KOPT-K1 (cell line): ENCODE data around the gene DNAH12.
"Not testable (repeated sequence)": the region's sequence is repeated elsewhere in the genome, so short reads cannot be mapped to it uniquely, and the experiment has no call there.

Experiments used
- H3K27ac ChIP-seq: fragments of 200-600 bp; sonication (generic); 2 replicates; pipeline ENCODE4 v1.5.1; 2016; ENCODE audit warnings: antibody characterized with exemption, mild to moderate bottlenecking, low read depth, low read length; ENCODE audit not compliant: poor library complexity, severe bottlenecking
- H3K36me3 ChIP-seq: fragments of 200-600 bp; sonication (generic); 2 replicates; pipeline ENCODE4 v1.5.1; 2017; ENCODE audit warnings: antibody characterized with exemption, mild to moderate bottlenecking, low read length, moderate library complexity; ENCODE audit not compliant: insufficient read depth
- H3K9me3 ChIP-seq: fragments of 200-600 bp; sonication (generic); 2 replicates; pipeline ENCODE4 v1.5.1; 2017; ENCODE audit warnings: antibody characterized with exemption, low read length, mild to moderate bottlenecking; ENCODE audit not compliant: insufficient read depth, poor library complexity, severe bottlenecking

The DNAH12 gene

DNA sequence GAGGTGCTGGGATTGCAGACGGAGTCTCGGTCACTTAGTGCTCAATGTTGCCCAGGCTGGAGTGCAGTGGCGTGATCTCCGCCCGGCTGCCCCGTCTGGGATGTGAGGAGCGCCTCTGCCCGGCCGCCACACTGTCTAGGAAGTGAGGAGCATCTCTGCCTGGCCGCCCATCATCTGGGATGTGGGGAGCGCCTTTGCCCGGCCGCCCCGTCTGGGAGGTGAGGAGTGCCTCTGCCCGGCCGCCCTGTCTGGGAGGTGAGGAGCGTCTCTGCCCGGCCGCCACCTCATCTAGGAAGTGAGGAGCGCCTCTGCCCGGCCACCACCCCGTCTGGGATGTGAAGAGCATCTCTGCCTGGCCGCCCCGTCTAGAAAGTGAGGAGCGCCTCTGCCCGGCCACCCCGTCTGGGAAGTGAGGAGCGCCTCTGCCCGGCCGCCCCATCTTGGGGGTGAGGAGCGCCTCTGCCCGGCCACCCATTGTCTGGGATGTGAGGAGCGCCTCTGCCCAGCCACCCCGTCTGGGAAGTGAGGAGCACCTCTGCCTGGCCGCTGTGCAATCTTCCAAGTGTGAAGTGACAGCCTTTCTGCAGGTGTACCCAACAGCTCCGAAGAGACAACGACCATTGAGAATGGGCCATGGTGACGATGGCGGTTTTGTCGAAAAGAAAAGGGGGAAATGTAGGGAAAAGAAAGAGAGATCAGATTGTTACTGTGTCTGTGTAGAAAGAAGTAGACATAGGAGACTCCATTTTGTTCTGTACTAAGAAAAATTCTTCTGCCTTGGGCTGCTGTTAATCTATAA, 205.7 kb downstream of the DNAH12 start:
- not testable (repeated sequence) for H3K27ac ChIP-seq, H3K9me3 ChIP-seq, H3K36me3 ChIP-seq

DNA sequence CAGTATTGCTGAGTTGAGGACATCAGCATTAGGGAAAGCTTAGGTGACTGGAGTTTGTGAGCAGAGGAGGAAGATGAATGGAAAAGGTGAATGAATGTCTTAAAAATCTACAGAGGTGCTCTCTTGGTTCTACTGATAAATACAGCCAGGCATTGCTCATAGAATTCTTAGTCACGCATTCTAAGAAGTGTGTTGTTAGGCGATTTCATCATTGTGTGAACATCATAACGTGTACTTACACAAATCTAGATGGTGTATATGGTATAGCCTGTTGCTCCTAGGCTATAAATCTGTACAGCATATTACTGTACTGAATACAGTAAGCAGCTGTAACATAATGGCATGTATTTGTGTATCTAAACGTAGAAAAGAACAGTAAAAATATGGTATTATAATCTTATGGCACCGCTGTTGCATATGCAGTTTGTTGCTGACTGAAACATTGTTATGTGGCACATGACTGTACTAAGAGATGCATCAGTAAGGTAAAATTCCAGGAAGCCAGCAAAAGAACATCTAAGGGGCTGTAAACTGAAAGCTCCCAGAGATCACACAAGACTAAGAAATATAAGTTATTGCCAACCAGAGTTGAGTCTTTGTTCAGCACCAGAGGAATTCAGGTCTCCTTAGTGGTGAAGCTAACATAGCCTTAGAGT, 208.7 kb downstream of the DNAH12 start:
- H3K27ac ChIP-seq, result no peak overlapping the region
- no peaks in the 10 kb centered on the region for H3K9me3 ChIP-seq
- no peaks in the 10 kb centered on the region for H3K36me3 ChIP-seq

GRCh38 chr3:57331078-57331610, 213.0 kb downstream of the DNAH12 start:
- H3K36me3 ChIP-seq, result no peaks in the 10 kb centered on the region
- H3K9me3 ChIP-seq, result no peaks in the 10 kb centered on the region
- no peak overlapping the region for H3K27ac ChIP-seq

- H3K36me3 ChIP-seq, H3K27ac ChIP-seq, H3K9me3 ChIP-seq: not testable (repeated sequence)
Observed at GRCh38 chr3:57326498-57326897, 217.6 kb downstream of the DNAH12 start.

- Histone ChIP-seq H3K9me3 (peaks cover 13% of the 10 kb centered on the region), H3K36me3 (no peaks in the 10 kb centered on the region), H3K27ac (no peak overlapping the region)
Observed at GRCh38 chr3:57314204-57314603, 229.9 kb downstream of the DNAH12 start.

DNA sequence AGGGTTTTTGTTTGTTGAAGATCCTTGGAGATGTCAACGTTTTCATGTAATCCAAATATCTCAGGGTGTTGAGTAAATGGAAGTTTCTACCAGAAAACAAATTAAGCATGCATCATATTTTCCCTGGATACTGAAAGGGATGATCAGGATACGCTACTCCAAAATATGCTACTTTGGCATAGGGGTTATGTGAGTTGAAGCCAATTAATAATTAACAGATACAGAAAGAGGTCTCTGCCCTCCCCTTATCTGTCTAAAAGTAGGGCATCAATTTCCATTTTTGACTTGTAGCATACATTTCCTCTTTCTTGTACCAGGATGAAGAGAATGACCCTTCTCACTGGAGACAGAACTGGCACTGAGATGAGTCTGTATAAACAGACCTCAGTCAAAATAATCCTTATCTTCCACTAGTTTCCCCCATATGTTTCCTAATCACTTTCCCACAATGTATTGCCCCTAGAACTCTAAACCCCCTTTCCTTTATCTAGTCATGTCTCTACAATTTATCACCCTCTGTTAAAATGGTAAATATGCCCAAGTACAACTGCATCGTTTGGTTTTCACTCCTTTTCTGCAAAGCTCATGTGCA, 234.3 kb downstream of the DNAH12 start:
- Histone ChIP-seq H3K36me3 (no peaks in the 10 kb centered on the region), H3K27ac (no peak overlapping the region), H3K9me3 (no peaks in the 10 kb centered on the region)

GRCh38 chr3:57303520-57303919, 240.6 kb downstream of the DNAH12 start:
- H3K27ac ChIP-seq, H3K9me3 ChIP-seq: not testable (repeated sequence)

DNA sequence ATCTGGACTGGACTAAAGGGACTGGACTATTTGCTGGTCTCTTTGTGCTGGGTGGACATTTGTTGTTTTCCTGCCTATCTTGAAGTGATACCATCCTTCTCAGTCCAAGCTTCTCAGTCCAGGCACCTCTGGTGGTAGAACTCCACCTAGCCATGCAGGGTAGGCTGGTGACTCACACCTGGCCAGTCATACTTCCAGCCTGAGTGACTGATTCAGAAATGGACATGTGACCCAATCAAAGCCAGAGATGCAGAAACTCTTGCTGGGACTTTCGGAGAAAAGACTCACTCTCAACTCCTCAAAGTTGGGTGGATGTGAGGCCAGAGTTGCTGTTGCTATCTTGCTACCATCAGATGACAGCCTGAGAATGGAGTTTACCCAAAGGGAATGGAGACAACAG, 246.1 kb downstream of the DNAH12 start:
- Histone ChIP-seq H3K9me3 (no peaks in the 10 kb centered on the region), H3K27ac (no peak overlapping the region), H3K36me3 (no peaks in the 10 kb centered on the region)

More at GRCh38 chr3:57303520-57303919, 240.6 kb downstream of the DNAH12 start:
- not testable (repeated sequence) for H3K36me3 ChIP-seq

DNA sequence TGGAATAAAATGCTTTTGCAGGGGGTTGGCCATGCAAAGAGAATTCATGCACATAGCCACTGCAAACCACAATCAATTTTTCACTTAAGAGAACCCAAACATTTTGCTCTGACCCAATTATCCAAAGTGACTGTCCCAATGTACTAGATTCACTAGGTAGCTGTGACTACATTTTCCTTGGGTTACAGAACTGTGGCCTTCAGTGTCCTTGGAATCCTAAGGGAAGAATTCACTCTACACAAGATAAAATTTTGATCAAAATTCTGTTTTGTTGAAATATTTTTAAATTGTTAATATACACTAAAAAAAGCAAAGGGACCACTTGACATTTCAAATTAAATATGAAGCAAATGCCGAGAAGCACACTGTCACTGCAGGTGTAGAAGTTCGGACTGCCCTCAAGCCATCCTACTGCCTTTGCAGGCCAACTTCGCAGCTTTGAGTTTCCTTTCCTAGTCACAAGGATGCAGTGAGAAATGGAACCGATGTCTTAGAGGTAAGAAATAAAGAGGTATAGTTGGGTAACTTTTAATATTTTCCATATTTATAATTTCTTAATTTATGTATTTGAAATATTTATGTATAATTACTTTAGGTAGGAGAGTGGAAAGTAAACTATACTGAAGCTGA, 251.1 kb downstream of the DNAH12 start:
- Histone ChIP-seq H3K27ac (no peak overlapping the region), H3K9me3 (no peaks in the 10 kb centered on the region), H3K36me3 (no peaks in the 10 kb centered on the region)

GRCh38 chr3:57292159-57292896, 251.8 kb downstream of the DNAH12 start, which contains the start of gene ASB14:
ASB14 (minus strand) TSS chr3:57292685; CDS start chr3:57292033, 652 bp downstream.
- Histone ChIP-seq H3K9me3 (no peaks in the 10 kb centered on the region), H3K36me3 (no peaks in the 10 kb centered on the region), H3K27ac (no peak within 1 kb of the TSS)

DNA sequence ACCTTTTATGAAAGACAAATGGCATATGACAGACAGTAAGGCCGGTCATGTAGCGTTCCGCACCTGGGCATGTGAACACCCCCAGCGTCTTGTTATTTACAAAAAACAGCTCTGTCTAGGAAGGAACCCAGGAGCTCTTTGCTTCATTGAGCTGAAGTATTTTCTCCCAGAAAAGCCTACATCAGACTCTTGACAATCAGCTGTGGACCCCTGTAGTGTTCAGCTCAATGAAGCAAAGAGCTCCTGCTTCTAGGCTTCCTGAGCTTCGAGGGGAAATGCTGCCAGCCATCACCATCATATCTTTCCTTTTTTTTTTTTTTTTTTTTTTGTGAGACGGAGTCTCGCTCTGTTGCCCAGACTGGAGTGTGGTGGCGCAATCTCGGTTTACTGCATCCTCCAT, 255.7 kb downstream of the DNAH12 start:
- Histone ChIP-seq H3K9me3 (peaks cover 7% of the 10 kb centered on the region), H3K27ac (no peak overlapping the region), H3K36me3 (no peaks in the 10 kb centered on the region)

DNA sequence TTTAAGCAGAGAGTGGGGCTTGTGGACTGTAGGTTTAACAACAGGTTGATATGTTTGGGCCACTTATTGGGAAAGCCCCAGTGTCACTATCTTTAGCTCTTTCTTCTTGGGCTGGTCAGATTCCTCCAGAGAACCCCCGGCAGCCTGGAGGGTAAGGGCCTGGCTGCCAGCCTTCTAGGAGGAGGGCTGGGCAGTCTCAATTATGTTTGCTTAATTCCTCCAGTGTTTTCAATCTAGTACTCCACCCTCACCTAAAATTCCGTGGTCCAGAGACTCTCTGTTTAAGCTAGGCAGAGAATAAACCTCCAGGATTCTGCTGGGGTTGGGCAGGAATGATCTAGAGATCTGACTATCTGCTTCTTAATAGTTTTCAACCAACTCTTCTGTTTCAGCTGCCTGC, 256.9 kb downstream of the DNAH12 start:
- no peak overlapping the region for H3K27ac ChIP-seq
- no peaks in the 10 kb centered on the region for H3K36me3 ChIP-seq

GRCh38 chr3:57283334-57283733, 260.8 kb downstream of the DNAH12 start:
- peaks cover 19% of the 10 kb centered on the region for H3K9me3 ChIP-seq
- peaks cover 4% of the 10 kb centered on the region; the same call in 1 of the 2 replicates for H3K36me3 ChIP-seq
- no peak overlapping the region for H3K27ac ChIP-seq

More for the DNA sequence above, 256.9 kb downstream of the DNAH12 start:
- peaks cover 7% of the 10 kb centered on the region for H3K9me3 ChIP-seq

DNA sequence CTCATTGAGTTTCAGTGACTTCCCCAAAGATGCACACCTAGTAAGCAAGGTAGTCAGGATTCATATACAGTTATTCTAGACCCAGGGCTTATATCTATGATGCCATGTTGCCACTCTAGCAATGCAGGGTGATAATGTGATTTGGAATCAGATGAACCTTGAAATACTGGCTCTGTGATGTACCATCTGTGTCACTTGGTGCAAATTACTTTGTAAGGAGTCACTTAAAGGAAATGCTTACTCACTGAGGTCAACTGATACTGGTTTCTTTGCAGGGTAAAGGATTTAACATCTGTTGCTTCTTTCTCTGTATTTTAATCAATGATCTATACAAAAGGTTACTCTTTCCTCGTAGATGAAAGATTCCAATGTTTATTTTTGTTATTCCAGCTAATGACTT, 262.4 kb downstream of the DNAH12 start:
- H3K36me3 ChIP-seq, result peaks cover 6% of the 10 kb centered on the region; the same call in 1 of the 2 replicates
- H3K27ac ChIP-seq, result no peak overlapping the region
- H3K9me3 ChIP-seq, result peaks cover 16% of the 10 kb centered on the region
